Astrocyte of the spinal cord (primary cell): Measurements from ENCODE around the gene ADAMTS18.
"Not testable (repeated sequence)": the region's sequence is repeated elsewhere in the genome, so short reads cannot be mapped to it uniquely, and the experiment has no call there.

Source experiments
- DNase-seq: peaks from one replicate; pipeline ENCODE4 v3.0.0; 2011; ENCODE audit warnings: low read depth, low spot score
- H3K4me3 ChIP-seq: 2 replicates; pipeline ENCODE4 v1.5.1; 2011; ENCODE audit warnings: low read depth, mild to moderate bottlenecking, low read length, moderate library complexity
- CTCF ChIP-seq: IDR thresholded peaks from 2 replicates; pipeline ENCODE4 v1.5.1; 2012; ENCODE audit warnings: low read depth, mild to moderate bottlenecking, low read length, inconsistent platforms
- in situ Hi-C: cut with HindIII; loops from 2 replicates; pipeline ENCODE4 v1.10.0; 2017; ENCODE audit warnings: low sequenced_read_pairs

Gene ADAMTS18

GRCh38 chr16:77250400-77250799 is 184.4 kb downstream of the ADAMTS18 start:
- no peak overlapping the region for H3K4me3 ChIP-seq
- in situ Hi-C loops: no loop called here
- DNase-seq: peak; percentile 38
- TF ChIP-seq CTCF: no peak

DNA sequence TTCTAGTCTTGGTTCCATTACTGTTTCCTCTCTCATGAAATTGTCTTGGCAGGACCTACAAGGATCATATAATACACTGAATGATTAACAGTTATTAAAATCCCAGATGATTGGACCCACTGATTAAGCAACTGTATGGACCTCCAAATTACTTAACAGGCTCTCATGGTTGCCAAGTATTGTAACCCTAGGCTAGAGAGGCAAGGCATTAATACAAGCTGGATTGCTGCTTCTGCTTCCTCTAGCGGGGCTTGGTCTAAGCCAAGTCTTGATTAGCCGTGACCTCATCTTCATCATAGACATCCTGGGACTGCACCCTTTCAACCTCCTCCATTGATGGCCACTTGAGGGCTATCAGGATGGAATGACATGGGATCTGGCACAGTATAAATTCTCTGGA is 188.7 kb downstream of the ADAMTS18 start:
- in situ Hi-C loops: no loop called here
- DNase-seq: no peak
- no peak overlapping the region for H3K4me3 ChIP-seq
- no peak for TF ChIP-seq CTCF

GRCh38 chr16:77242471-77242870 is 192.4 kb downstream of the ADAMTS18 start:
- in situ Hi-C loops, H3K4me3 ChIP-seq, DNase-seq: not testable (repeated sequence)

DNA sequence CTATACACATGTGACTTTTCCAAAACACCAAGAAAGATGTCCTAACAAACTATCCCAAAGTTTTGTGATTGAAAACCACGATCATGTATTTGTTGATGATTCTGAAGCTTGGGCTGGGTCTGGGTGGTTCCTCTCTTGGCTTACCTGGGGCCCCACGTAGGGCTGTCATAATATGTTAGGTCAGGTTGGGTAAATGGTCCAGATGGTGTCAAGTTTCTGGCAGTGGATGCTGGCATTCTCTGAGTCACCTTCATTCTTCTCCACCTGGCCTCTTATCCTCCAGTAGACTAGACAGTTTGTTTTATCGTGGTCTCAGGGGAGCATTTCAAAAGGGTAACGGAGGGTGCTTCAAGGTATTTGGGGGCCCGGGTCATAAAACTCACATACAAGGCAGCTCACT is 196.2 kb downstream of the ADAMTS18 start:
- no peak for DNase-seq
- no peak overlapping the region for H3K4me3 ChIP-seq
- in situ Hi-C loops: no loop called here
- no peak for TF ChIP-seq CTCF

- in situ Hi-C loops: no loop called here
- TF ChIP-seq CTCF: peak; percentile 97
- peak overlapping the region; percentile 16 for H3K4me3 ChIP-seq
- DNase-seq: peak; percentile 77
Observed at GRCh38 chr16:77236063-77236511, 198.7 kb downstream of the ADAMTS18 start.

- TF ChIP-seq CTCF: no peak
- H3K4me3 ChIP-seq: no peak overlapping the region
- no peak for DNase-seq
- in situ Hi-C loops: no loop called here
Observed at GRCh38 chr16:77234611-77235010, 200.2 kb downstream of the ADAMTS18 start.

GRCh38 chr16:77233799-77234519 is 200.9 kb downstream of the ADAMTS18 start:
- in situ Hi-C loops: no loop called here
- no peak for TF ChIP-seq CTCF

More at GRCh38 chr16:77233799-77234519, 200.9 kb downstream of the ADAMTS18 start:
- no peak for DNase-seq
- no peak overlapping the region for H3K4me3 ChIP-seq
